ENCODE results near the gene C3orf18. TPM values are rescaled to one million over a fixed set of nuclear protein-coding genes. Genes with fewer than 3 reads are reported as not detected.

The C3orf18 gene
- total RNA-seq, 3 donors from 2014 or later (not counting 1 experiment from before 2014, with no cell fraction given), result 7.5 to 15.3 (median 11.7) TPM

- DNase-seq, result no peak
- WGBS (ENCODE audit: insufficient coverage), result 19% methylated on average over 48 of the region's 48 CpGs
- H3K4me3 Mint-ChIP-seq, result no peak overlapping the region
Observed at GRCh38 chr3:50530001-50530970, 37.3 kb downstream of the C3orf18 start.

GRCh38 chr3:50525987-50526386 is 41.6 kb downstream of the C3orf18 start:
- no peak overlapping the region for H3K4me3 ChIP-seq (ENCODE audit: low read length)

More at GRCh38 chr3:50530001-50530970, 37.3 kb downstream of the C3orf18 start:
- H3K9me3 Mint-ChIP-seq, result no peaks in the 10 kb centered on the region
- H3K4me3 ChIP-seq (ENCODE audit: low read length), result no peak overlapping the region
- H3K27me3 ChIP-seq (ENCODE audit: control insufficient read depth, insufficient read depth, low read length), result peaks cover 4% of the 10 kb centered on the region
- H3K9me3 ChIP-seq (ENCODE audit: control insufficient read depth, insufficient read depth, low read length), result no peaks in the 10 kb centered on the region
- intact Hi-C loops (cut with micrococcal nuclease), result no loop called here
- H3K27me3 Mint-ChIP-seq (ENCODE audit: low read depth in 2 of 2), result peaks cover 10 to 16% of the 10 kb centered on the region in 2 donors
- H3K4me1 Mint-ChIP-seq, result peaks cover 0 to 15% of the 10 kb centered on the region in 2 donors
- no peaks in the 10 kb centered on the region for H3K36me3 Mint-ChIP-seq
- no peak for TF ChIP-seq CTCF (IDR thresholded peaks at IDR 0.05)
- ATAC-seq, result no peak
- H3K27ac Mint-ChIP-seq, result no peak overlapping the region
- H3K27ac ChIP-seq (ENCODE audit: low read length), result no peak overlapping the region
- no peaks in the 10 kb centered on the region for H3K36me3 ChIP-seq (ENCODE audit: control insufficient read depth, insufficient read depth, low read length)
- peaks cover 5% of the 10 kb centered on the region for H3K4me1 ChIP-seq (ENCODE audit: control insufficient read depth, insufficient read depth, low read length)

GRCh38 chr3:50525191-50525910 is 42.2 kb downstream of the C3orf18 start:
- H3K4me3 Mint-ChIP-seq, result no peak overlapping the region
- no peak overlapping the region for H3K27ac Mint-ChIP-seq
- peaks cover 4% of the 10 kb centered on the region for H3K27me3 ChIP-seq (ENCODE audit: control insufficient read depth, insufficient read depth, low read length)
- H3K4me3 ChIP-seq (ENCODE audit: low read length), result no peak overlapping the region
- peaks cover 10 to 16% of the 10 kb centered on the region in 2 donors for H3K27me3 Mint-ChIP-seq (ENCODE audit: low read depth in 2 of 2)
- ATAC-seq (no peak), DNase-seq (no peak)
- no peaks in the 10 kb centered on the region for H3K9me3 ChIP-seq (ENCODE audit: control insufficient read depth, insufficient read depth, low read length)
- 77% methylated on average over 9 of the region's 9 CpGs for WGBS (ENCODE audit: insufficient coverage)
- TF ChIP-seq CTCF (IDR thresholded peaks at IDR 0.05), result no peak
- peaks cover 0 to 4% of the 10 kb centered on the region in 2 donors for H3K4me1 Mint-ChIP-seq
- no peaks in the 10 kb centered on the region for H3K9me3 Mint-ChIP-seq
- no peaks in the 10 kb centered on the region for H3K4me1 ChIP-seq (ENCODE audit: control insufficient read depth, insufficient read depth, low read length)
- intact Hi-C loops (cut with micrococcal nuclease), result no loop called here
- H3K36me3 ChIP-seq (ENCODE audit: control insufficient read depth, insufficient read depth, low read length), result no peaks in the 10 kb centered on the region
- no peaks in the 10 kb centered on the region for H3K36me3 Mint-ChIP-seq
- no peak overlapping the region for H3K27ac ChIP-seq (ENCODE audit: low read length)

More at GRCh38 chr3:50525987-50526386, 41.6 kb downstream of the C3orf18 start:
- H3K4me1 ChIP-seq (ENCODE audit: control insufficient read depth, insufficient read depth, low read length), result peaks cover under 1% of the 10 kb centered on the region
- H3K27ac ChIP-seq (ENCODE audit: low read length), result no peak overlapping the region
- no peak overlapping the region for H3K4me3 Mint-ChIP-seq
- H3K27me3 ChIP-seq (ENCODE audit: control insufficient read depth, insufficient read depth, low read length), result peaks cover 4% of the 10 kb centered on the region
- DNase-seq, result peak; percentile 45 to 59
- peaks cover 10 to 16% of the 10 kb centered on the region in 2 donors for H3K27me3 Mint-ChIP-seq (ENCODE audit: low read depth in 2 of 2)
- no peaks in the 10 kb centered on the region for H3K36me3 ChIP-seq (ENCODE audit: control insufficient read depth, insufficient read depth, low read length)
- no peaks in the 10 kb centered on the region for H3K36me3 Mint-ChIP-seq
- peaks cover 0 to 4% of the 10 kb centered on the region in 2 donors for H3K4me1 Mint-ChIP-seq
- WGBS (ENCODE audit: insufficient coverage), result 9% methylated on average over 6 of the region's 6 CpGs
- no peak overlapping the region for H3K27ac Mint-ChIP-seq
- H3K9me3 ChIP-seq (ENCODE audit: control insufficient read depth, insufficient read depth, low read length), result no peaks in the 10 kb centered on the region
- intact Hi-C loops (cut with micrococcal nuclease), result no loop called here
- ATAC-seq, result peak; percentile 63 to 96 (median 80)
- no peaks in the 10 kb centered on the region for H3K9me3 Mint-ChIP-seq
- TF ChIP-seq CTCF (IDR thresholded peaks at IDR 0.05), result no peak
